C4-2B (cell line): Measurements from ENCODE around the gene FMNL2.

ENCODE experiments used
- CTCF ChIP-seq: fragments of 450-650 bp; conservative IDR thresholded peaks from 2 replicates; pipeline ENCODE4 v1.5.1; 2017; ENCODE audit warnings: mild to moderate bottlenecking
- ZFX ChIP-seq: fragments of 450-650 bp; IDR thresholded peaks from 2 replicates; pipeline ENCODE4 v1.6.1; 2017

- no peak for TF ChIP-seq CTCF
- TF ChIP-seq ZFX: no peak
Observed at GRCh38 chr2:152460567-152460966, 125.6 kb downstream of the FMNL2 start.
